ENCODE data around the gene SUFU.
A peak's percentile ranks its signal among the peaks of the same experiment; 100 is the strongest.

Gene SUFU

GRCh38 chr10:102641402-102641801 lies 137.6 kb downstream of the SUFU start:
- DNase-seq (ENCODE audit: low read depth), result no peak

DNA sequence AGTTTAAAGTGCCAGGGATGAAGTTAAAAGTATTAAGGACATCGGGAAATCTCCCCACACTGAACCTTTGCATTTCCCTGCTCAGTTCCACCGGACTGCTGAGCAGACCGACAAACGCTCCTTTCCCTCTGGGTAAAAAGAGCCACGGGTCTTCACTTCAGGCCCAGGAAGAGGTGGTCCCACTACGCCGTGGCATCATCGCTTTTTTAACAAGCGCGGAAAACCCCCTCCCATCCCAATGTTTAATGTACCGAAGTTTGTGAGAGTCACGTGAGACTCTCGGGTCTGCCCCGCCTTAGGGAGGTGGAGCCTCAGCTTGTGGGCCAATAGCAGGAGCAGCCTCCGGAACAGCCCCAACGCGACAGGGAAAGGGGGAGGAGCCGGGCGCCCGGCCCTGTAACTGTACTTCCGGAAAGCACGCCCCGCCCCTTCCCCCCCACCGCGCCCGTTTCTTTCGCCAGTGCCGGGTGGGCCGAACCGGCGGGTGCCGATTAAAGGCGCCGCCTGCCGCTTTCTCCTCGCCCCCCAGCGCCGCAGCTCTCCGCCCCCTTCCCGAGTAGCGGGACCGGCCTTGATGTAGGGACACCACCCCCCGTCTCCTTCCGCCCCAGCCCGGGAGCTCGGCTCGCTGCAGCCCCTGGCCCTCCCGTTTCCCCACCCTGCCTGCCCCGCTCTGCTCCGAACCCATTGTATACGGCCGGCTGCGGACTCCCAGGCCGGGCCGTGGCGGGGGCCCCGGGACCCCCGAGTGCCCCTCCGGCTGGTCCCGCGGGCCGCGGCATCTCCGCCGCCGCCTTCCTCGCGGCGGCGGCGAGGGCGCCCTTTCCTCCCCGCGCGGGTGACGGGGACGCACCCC lies 138.3 kb downstream of the SUFU start:
- DNase-seq (ENCODE audit: low read depth), result peak; percentile 97

- DNase-seq (ENCODE audit: low read depth), result peak; percentile 14
Observed at GRCh38 chr10:102642736-102643335, 139.1 kb downstream of the SUFU start.

DNA sequence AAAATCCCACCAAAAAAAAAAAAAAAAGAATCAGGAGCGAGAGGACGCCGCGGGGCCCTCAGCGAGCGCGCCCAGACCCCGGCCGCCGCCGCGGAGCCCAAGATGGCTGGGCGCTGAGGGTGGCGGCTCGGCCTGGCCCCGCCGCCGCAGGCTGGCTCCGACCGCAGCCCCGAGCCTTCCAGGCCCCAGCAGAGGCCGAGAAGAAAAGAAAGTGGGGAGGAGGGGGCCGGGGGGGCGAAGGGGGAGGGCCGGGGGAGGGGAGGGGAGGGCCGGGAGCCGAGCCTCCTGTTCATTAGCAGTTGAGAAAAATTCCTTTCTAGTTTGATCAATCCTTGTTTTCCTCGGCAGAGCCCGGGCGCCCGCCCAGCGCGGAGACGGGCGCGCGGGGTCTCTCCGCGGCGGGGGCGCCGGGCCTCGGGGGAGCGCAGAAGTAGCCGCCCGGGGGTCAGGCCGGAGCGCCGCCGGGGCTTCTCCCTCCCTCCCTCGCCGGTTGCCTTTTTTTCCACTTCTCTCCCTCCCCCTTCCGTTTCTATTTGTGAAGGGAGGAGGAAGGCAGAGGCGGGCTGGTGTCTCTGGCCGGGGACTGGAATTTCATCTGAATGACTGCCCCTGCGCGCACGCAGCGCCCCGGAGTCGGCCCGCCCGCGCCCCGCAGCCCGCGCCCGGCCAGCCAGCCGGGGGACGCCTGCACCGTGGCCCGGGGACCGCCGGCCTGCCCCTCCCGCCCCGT lies 139.7 kb downstream of the SUFU start:
- DNase-seq (ENCODE audit: low read depth), result peak; percentile 35

DNA sequence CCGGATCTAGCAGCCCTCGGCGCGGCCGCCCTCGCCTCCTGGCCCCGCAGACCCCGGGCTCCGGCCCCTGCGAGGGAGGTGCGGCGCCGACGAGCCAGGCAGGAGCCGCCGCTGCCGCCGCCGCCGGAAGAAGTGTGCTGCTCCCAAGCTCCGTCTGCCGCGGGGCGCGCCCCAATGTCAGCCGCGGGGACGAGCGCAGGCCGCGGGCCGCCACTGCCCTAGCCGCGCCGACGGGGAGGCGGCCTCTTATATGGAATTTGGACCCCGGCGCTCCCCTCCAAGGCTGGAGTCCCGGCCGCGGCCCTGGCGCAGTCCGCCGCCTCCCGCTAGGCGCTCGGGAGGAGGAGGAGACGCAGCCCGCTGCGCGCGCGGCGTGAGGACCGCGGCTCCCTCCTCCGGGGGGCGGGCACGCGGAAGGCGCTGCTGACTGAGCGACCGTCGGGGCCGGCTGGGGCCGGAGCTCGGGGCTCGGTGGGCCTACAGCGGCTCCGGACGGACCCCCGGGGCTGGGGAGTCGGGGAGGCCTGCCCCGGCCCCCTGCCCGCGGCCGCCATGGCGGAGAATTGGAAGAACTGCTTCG lies 140.4 kb downstream of the SUFU start, which contains the start of gene TRIM8:
Gene TRIM8 (plus strand): TSS at position 414 of the 580 bp plus-strand sequence. CDS start 139 bp downstream, at position 553.
- DNase-seq (ENCODE audit: low read depth), result peak; percentile 44

- DNase-seq (ENCODE audit: low read depth), result peak; percentile 61
Observed at GRCh38 chr10:102644646-102645387, 141.0 kb downstream of the SUFU start.

GRCh38 chr10:102645388-102645740 lies 141.6 kb downstream of the SUFU start:
- DNase-seq (ENCODE audit: low read depth), result no peak

DNA sequence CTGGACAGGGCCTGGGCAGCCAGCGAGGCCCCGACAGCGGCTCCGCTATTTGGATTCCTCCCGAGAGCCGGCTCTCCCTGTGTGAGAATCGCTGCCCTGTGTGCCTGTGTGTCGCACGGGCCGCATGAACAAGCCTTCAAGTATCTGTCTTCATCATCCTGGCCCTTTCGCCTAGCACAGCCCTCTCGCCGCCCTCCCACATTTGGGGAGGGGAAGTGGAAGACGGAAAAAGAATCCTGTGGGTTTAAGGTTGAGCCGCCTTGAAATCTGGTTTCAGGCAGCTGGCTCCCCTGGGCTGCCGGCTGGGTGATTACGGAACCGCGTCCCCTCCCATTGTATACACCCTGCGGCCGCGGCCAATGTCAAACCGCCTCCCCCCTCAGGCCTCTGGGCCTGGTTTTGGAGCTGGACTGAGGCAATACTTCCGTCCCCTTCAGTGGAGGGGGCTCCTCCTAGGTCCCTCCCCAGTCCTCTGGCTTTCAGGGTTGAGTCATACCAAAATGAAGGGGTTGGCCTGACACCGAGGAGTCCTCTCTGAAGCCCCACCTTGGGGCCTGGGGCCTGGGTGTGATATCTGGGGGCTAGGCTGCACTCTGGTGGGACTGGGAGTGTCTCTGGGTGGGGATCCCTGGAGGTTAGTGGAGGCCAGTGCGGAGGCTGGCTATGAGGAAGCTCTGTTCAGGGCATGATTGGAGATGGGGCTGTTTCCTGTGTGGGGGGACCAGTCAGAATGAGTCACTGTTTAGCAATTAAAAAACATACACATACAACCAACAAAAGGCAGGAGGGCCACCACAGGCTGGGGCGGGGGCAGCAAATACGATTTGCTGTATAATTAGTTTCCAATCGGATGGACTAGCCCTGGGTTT lies 142.2 kb downstream of the SUFU start:
- DNase-seq (ENCODE audit: low read depth), result peak; percentile 65

GRCh38 chr10:102646610-102647442 lies 143.1 kb downstream of the SUFU start:
- no peak for DNase-seq (ENCODE audit: low read depth)

DNA sequence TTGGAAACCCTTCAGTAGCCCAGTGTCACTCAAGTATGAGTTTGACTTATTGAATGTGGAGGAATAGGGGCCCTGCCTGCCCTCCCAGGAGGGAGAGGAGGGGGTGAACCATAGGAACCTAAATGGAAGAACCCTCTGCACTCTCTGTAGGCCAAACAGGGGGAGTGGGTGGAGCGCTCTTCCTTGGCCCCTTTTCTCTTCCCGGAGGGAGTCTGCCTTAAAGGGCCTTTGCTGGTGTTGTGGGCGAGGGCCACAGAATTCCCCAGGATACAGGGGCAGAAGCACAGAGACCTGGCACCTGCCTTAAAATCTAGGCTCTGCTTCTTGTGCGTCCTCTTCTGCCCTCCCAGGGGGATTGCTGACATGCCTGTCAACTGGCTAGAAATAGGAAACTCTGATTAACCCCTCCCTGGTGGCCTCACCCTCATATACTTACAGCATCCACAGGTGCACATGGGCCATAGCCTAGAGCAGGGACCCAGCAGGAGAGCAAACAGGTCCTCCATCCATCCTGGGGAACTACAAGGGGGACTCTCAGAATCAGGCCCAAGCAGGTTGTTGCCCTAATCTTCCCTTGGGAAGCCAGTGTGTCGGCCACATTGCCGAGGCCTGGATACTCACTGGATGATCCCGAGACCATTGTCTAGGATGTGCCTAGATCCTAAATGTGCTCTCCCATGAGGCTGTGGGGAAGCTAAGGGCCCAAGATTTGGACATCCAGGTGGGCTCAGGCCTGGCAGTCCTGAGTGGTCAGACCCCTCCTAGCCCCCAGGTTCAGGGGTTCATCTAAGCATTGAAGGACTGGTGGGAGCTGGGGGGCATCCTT lies 143.9 kb downstream of the SUFU start:
- DNase-seq (ENCODE audit: low read depth), result no peak

DNA sequence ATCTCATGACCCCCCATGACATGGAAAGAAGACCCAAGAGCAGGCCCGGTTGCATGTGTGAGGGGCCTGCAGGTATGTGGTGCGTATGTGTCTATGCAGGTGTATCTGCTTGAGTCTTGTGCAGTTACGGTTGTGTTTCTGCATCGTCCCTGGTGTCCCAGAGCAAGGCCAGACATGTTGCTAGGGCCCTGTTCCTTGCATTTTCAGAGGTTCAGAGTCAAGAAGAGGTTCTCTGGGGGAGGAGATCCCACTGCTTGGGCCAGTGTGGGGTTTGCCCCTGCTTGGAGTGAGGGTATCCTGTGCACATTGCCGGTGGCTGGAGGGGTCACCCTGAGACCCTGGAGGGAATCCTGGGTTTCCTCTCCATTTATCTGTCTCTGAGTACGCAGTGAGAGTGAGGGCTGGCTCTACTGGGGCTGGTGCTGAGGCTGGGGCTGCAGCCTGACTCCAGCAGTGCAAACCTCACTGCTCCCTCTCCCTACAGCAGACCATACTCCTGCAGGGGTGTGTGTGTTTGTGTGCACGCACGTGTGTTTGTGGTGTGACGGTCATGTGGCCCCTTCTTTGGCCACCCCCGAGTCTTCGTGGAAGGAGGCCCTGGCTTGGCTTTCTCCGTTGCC lies 144.6 kb downstream of the SUFU start:
- no peak for DNase-seq (ENCODE audit: low read depth)

GRCh38 chr10:102648889-102649796 lies 145.4 kb downstream of the SUFU start:
- DNase-seq (ENCODE audit: low read depth), result no peak

- no peak for DNase-seq (ENCODE audit: low read depth)
Observed at GRCh38 chr10:102649797-102650654, 146.3 kb downstream of the SUFU start.

- DNase-seq (ENCODE audit: low read depth), result no peak
Observed at GRCh38 chr10:102650655-102651454, 147.1 kb downstream of the SUFU start.

- DNase-seq (ENCODE audit: low read depth), result no peak
Observed at GRCh38 chr10:102651455-102652169, 147.8 kb downstream of the SUFU start.

All from stimulated activated CD8-positive, alpha-beta memory T cell treated with anti-CD3 and anti-CD28 coated beads, Interleukin-4, amount 100 ng/mL, for 24 hours (primary cell).